Measurements from ENCODE around the gene GTPBP1.
A peak's percentile ranks its signal among the peaks of the same experiment; 100 is the strongest.

The GTPBP1 gene

GRCh38 chr22:38741166-38741565 lies 35.4 kb downstream of the GTPBP1 start:
- DNase-seq (ENCODE audit: low read depth), result no peak

- no peak for DNase-seq (ENCODE audit: low read depth)
Observed at GRCh38 chr22:38741576-38741975, 35.8 kb downstream of the GTPBP1 start.

GRCh38 chr22:38742176-38742942 lies 36.6 kb downstream of the GTPBP1 start:
- no peak for DNase-seq (ENCODE audit: low read depth)

- no peak for DNase-seq (ENCODE audit: low read depth)
Observed at GRCh38 chr22:38744981-38745380, 39.2 kb downstream of the GTPBP1 start.

- no peak for DNase-seq (ENCODE audit: low read depth)
Observed at GRCh38 chr22:38745676-38746460, 40.1 kb downstream of the GTPBP1 start.

GRCh38 chr22:38748487-38749136 lies 42.9 kb downstream of the GTPBP1 start:
- no peak for DNase-seq (ENCODE audit: low read depth)

GRCh38 chr22:38750104-38750503 lies 44.4 kb downstream of the GTPBP1 start:
- no peak for DNase-seq (ENCODE audit: low read depth)

- DNase-seq (ENCODE audit: low read depth), result no peak
Observed at GRCh38 chr22:38750638-38751037, 44.9 kb downstream of the GTPBP1 start.

- DNase-seq (ENCODE audit: low read depth), result no peak
Observed at GRCh38 chr22:38751066-38751421, 45.3 kb downstream of the GTPBP1 start.

- no peak for DNase-seq (ENCODE audit: low read depth)
Observed at GRCh38 chr22:38751422-38752346, 45.9 kb downstream of the GTPBP1 start.

GRCh38 chr22:38753948-38754750 lies 48.4 kb downstream of the GTPBP1 start:
- DNase-seq (ENCODE audit: low read depth), result no peak

- DNase-seq (ENCODE audit: low read depth), result no peak
Observed at GRCh38 chr22:38754751-38755154, 49.0 kb downstream of the GTPBP1 start.

GRCh38 chr22:38755155-38755910 lies 49.6 kb downstream of the GTPBP1 start:
- no peak for DNase-seq (ENCODE audit: low read depth)

- DNase-seq (ENCODE audit: low read depth), result peak; percentile 74
Observed at GRCh38 chr22:38755911-38756532, 50.3 kb downstream of the GTPBP1 start, which contains the start of gene SUN2. Gene SUN2, minus strand, starts transcription at chr22:38755998. Its CDS starts 3,370 bp downstream, at chr22:38752628.

- DNase-seq (ENCODE audit: low read depth), result no peak
Observed at GRCh38 chr22:38756711-38757463, 51.1 kb downstream of the GTPBP1 start.

GRCh38 chr22:38757464-38757757 lies 51.7 kb downstream of the GTPBP1 start:
- no peak for DNase-seq (ENCODE audit: low read depth)

- no peak for DNase-seq (ENCODE audit: low read depth)
Observed at GRCh38 chr22:38758276-38758945, 52.7 kb downstream of the GTPBP1 start.

GRCh38 chr22:38759005-38759404 lies 53.3 kb downstream of the GTPBP1 start:
- no peak for DNase-seq (ENCODE audit: low read depth)
